Prostate gland (tissue), 2 donors: ENCODE results near the gene GPR35.
"Not testable (repeated sequence)": the region's sequence is repeated elsewhere in the genome, so short reads cannot be mapped to it uniquely, and the experiment has no call there.

Source experiments
- CTCF ChIP-seq, 4 experiments: fragments of 200-600 bp in 2 of 4; fragments of 450-650 bp in 2 of 4; sonication (generic) in 2 of 4; IDR thresholded peaks; 1 replicate in 3 of 4; 2 replicates in 1 of 4; pipeline ENCODE4 v1.5.1; 2016 to 2019; ENCODE audit warnings: antibody characterized with exemption in 4 of 4, mild to moderate bottlenecking in 2 of 4, moderate library complexity in 2 of 4
- POLR2A ChIP-seq: fragments of 450-650 bp; IDR thresholded peaks from one replicate; pipeline ENCODE4 v1.6.1; 2016; ENCODE audit warnings: antibody characterized with exemption, mild to moderate bottlenecking

GRCh38 chr2:240674461-240675184, 49.3 kb downstream of the GPR35 start:
- not testable (repeated sequence) for TF ChIP-seq CTCF (IDR thresholded peaks at IDR 0.05); POLR2A
